HG02571 (cell line): ENCODE results near the gene BAZ2B.
"Not testable (repeated sequence)": the region's sequence is repeated elsewhere in the genome, so short reads cannot be mapped to it uniquely, and the experiment has no call there.

Experiments used
- ATAC-seq: cut with Tn5 transposase; IDR thresholded peaks from one replicate; pipeline ENCODE4 v1.9.1; 2021; ENCODE audit warnings: mild to moderate bottlenecking, moderate library complexity; ENCODE audit not compliant: unreplicated experiment

The BAZ2B gene

GRCh38 chr2:159438284-159438683 lies 178.1 kb downstream of the BAZ2B start:
- ATAC-seq: no peak

GRCh38 chr2:159432610-159433009 lies 183.7 kb downstream of the BAZ2B start:
- no peak for ATAC-seq

- ATAC-seq: no peak
These were observed 189.3 kb downstream of the BAZ2B start for GRCh38 chr2:159427048-159427447.

- ATAC-seq: no peak
These were observed 196.9 kb downstream of the BAZ2B start for GRCh38 chr2:159419403-159419802.

- ATAC-seq: no peak
These were observed 204.9 kb downstream of the BAZ2B start for GRCh38 chr2:159411460-159411859.

GRCh38 chr2:159410276-159410675 lies 206.1 kb downstream of the BAZ2B start:
- no peak for ATAC-seq

- ATAC-seq: no peak
These were observed 207.1 kb downstream of the BAZ2B start for GRCh38 chr2:159409116-159409800.

- ATAC-seq: no peak
These were observed 213.6 kb downstream of the BAZ2B start for GRCh38 chr2:159402790-159403189.

GRCh38 chr2:159402160-159402559 lies 214.2 kb downstream of the BAZ2B start:
- ATAC-seq: not testable (repeated sequence)

GRCh38 chr2:159399716-159400415 lies 216.5 kb downstream of the BAZ2B start:
- ATAC-seq: no peak

GRCh38 chr2:159396799-159397198 lies 219.5 kb downstream of the BAZ2B start:
- ATAC-seq: no peak

- no peak for ATAC-seq
These were observed 233.8 kb downstream of the BAZ2B start for GRCh38 chr2:159382447-159383028.

GRCh38 chr2:159381574-159381973 lies 234.8 kb downstream of the BAZ2B start:
- no peak for ATAC-seq

- no peak for ATAC-seq
These were observed 235.6 kb downstream of the BAZ2B start for GRCh38 chr2:159380685-159381239.

GRCh38 chr2:159379181-159379580 lies 237.2 kb downstream of the BAZ2B start:
- no peak for ATAC-seq

- ATAC-seq: no peak
These were observed 241.1 kb downstream of the BAZ2B start for GRCh38 chr2:159375241-159375640.

GRCh38 chr2:159371506-159371905 lies 244.8 kb downstream of the BAZ2B start:
- no peak for ATAC-seq

GRCh38 chr2:159366538-159366937 lies 249.8 kb downstream of the BAZ2B start:
- no peak for ATAC-seq

GRCh38 chr2:159362816-159363251 lies 253.5 kb downstream of the BAZ2B start:
- ATAC-seq: no peak

- ATAC-seq: no peak
These were observed 254.3 kb downstream of the BAZ2B start for GRCh38 chr2:159362094-159362493.

GRCh38 chr2:159361603-159362002 lies 254.7 kb downstream of the BAZ2B start:
- not testable (repeated sequence) for ATAC-seq

GRCh38 chr2:159356053-159356554 lies 260.2 kb downstream of the BAZ2B start:
- ATAC-seq: no peak
